GM12878 (cell line): ENCODE measurements around the gene TBC1D9B.

Source experiments
- CTCF ChIP-seq, 3 experiments: IDR thresholded peaks in 2 of 3; conservative IDR thresholded peaks in 1 of 3; 2 replicates each; pipeline ENCODE4 v1.5.1; 2011; ENCODE audit warnings: low read depth in 3 of 3, low read length in 3 of 3, mild to moderate bottlenecking in 3 of 3, control low read depth in 2 of 3, moderate library complexity in 2 of 3, inconsistent platforms in 1 of 3, mixed read lengths in 1 of 3; ENCODE audit not compliant: control insufficient read depth in 2 of 3, insufficient read depth in 1 of 3; ENCODE audit errors: extremely low read depth in 1 of 3
- KDM1A ChIP-seq: fragments of 200-600 bp; sonication (generic); IDR thresholded peaks from 2 replicates; pipeline ENCODE4 v1.6.1; 2016; ENCODE audit warnings: borderline replicate concordance
- RAD21 ChIP-seq: IDR thresholded peaks from 2 replicates; pipeline ENCODE4 v1.6.1; 2011; ENCODE audit warnings: mild to moderate bottlenecking, low read depth, low read length, moderate library complexity; ENCODE audit not compliant: insufficient read depth
- TARDBP ChIP-seq: IDR thresholded peaks from 2 replicates; pipeline ENCODE4 v1.6.1; 2016; ENCODE audit warnings: borderline replicate concordance
- TF ChIP-seq, protein P1 (sequence below): fragments of 450-650 bp; formaldehyde crosslinking; IDR thresholded peaks from 2 replicates; pipeline ENCODE4 v1.4.0; 2020; ENCODE audit warnings: mild to moderate bottlenecking, moderate library complexity

DNA sequence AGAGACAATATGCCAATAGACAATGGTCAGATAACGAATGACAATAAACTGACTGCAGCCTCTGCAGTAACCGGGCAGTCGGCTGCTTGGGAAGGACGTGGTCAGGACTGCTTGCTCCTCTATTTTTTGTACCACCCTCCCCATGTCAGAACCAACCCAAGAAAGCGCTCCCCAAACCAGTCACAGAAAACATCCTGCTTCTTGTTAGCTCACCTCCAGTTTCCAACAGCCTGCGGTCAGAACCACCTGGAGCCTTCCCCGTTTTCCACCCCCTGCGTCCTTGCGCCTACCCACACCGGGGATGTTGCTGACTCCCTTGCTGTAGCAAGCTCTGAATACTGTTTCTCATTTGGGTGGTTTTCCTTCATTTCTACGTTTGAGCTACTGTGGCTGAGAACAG is 47.4 kb downstream of the TBC1D9B start:
- no peak for TF ChIP-seq CTCF (IDR thresholded peaks at IDR 0.05 in 2 of 3, conservative IDR thresholded peaks at IDR 0.05 in 1 of 3; ENCODE audit: control insufficient read depth in 2 of 3, extremely low read depth in 1 of 3, insufficient read depth in 1 of 3, low read depth in 3 of 3, low read length in 3 of 3)
- no peak for TF ChIP-seq KDM1A
- TF ChIP-seq, protein P1, sequence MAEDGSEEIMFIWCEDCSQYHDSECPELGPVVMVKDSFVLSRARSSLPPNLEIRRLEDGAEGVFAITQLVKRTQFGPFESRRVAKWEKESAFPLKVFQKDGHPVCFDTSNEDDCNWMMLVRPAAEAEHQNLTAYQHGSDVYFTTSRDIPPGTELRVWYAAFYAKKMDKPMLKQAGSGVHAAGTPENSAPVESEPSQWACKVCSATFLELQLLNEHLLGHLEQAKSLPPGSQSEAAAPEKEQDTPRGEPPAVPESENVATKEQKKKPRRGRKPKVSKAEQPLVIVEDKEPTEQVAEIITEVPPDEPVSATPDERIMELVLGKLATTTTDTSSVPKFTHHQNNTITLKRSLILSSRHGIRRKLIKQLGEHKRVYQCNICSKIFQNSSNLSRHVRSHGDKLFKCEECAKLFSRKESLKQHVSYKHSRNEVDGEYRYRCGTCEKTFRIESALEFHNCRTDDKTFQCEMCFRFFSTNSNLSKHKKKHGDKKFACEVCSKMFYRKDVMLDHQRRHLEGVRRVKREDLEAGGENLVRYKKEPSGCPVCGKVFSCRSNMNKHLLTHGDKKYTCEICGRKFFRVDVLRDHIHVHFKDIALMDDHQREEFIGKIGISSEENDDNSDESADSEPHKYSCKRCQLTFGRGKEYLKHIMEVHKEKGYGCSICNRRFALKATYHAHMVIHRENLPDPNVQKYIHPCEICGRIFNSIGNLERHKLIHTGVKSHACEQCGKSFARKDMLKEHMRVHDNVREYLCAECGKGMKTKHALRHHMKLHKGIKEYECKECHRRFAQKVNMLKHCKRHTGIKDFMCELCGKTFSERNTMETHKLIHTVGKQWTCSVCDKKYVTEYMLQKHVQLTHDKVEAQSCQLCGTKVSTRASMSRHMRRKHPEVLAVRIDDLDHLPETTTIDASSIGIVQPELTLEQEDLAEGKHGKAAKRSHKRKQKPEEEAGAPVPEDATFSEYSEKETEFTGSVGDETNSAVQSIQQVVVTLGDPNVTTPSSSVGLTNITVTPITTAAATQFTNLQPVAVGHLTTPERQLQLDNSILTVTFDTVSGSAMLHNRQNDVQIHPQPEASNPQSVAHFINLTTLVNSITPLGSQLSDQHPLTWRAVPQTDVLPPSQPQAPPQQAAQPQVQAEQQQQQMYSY (CRISPR knock-in tag): no peak
- no peak for TF ChIP-seq TARDBP
- no peak for TF ChIP-seq RAD21
